Lower leg skin (tissue), 4 donors: ENCODE results near the gene MYO19. TPM values are rescaled to one million over a fixed set of nuclear protein-coding genes. Genes with fewer than 3 reads are reported as not detected.

Experiments
- DNase-seq, 2 donors: peaks; one replicate each; pipeline ENCODE4 v3.0.0-alpha.2; 2019; ENCODE audit warnings: low spot score in 2 of 2
- H3K4me3 ChIP-seq: fragments of 200-600 bp; sonication (generic); 2 replicates; pipeline ENCODE4 v1.5.1; 2017; ENCODE audit warnings: mild to moderate bottlenecking, low read depth; ENCODE audit not compliant: poor library complexity, severe bottlenecking
- CTCF ChIP-seq, 3 donors: fragments of 450-650 bp; IDR thresholded peaks; one replicate each; pipeline ENCODE4 v1.5.1; 2016; ENCODE audit warnings: antibody characterized with exemption in 3 of 3, mild to moderate bottlenecking in 3 of 3, moderate library complexity in 2 of 3
- POLR2A ChIP-seq, 2 donors: fragments of 450-650 bp; IDR thresholded peaks; one replicate each; pipeline ENCODE4 v1.6.1; 2016 to 2017; ENCODE audit warnings: antibody characterized with exemption in 2 of 2, mild to moderate bottlenecking in 1 of 2, moderate library complexity in 1 of 2
- WGBS, 2 donors: methylation state at CpG; one replicate each; pipeline ENCODE4 v1.1.5; 2018; 5-methylcytosine and 5-hydroxymethylcytosine counted together
- intact Hi-C: fragments of 100-400 bp; cut with DNase I; formaldehyde crosslinking; loops from one replicate; pipeline ENCODE4 v1.15.0; 2023; ENCODE audit warnings: low total_unique reads
- total RNA-seq, 4 donors: library from RNA; depleted of rRNA; stranded (reverse); fragments of >200 nt; gene quantifications; one replicate each; pipeline ENCODE4 v1.1.0, GENCODE V29; 2016

MYO19 gene
- total RNA-seq, 4 donors from 2014 or later = 70.5 to 167 (median 88.1) TPM

GRCh38 chr17:36566081-36566480, 31.4 kb upstream of the MYO19 start:
- 93 to 96% methylated on average over 4 of the region's 4 CpGs for WGBS, 2 donors
- no peak overlapping the region for H3K4me3 ChIP-seq
- no peak for DNase-seq
- TF ChIP-seq CTCF (IDR thresholded peaks at IDR 0.05) (no peak), POLR2A (IDR thresholded peaks at IDR 0.05) (no peak)
- intact Hi-C loops = no loop called here

GRCh38 chr17:36553459-36553858, 18.8 kb upstream of the MYO19 start:
- WGBS, 2 donors = 87 to 95% methylated on average over 3 of the region's 3 CpGs

GRCh38 chr17:36550491-36551417, 16.1 kb upstream of the MYO19 start:
- DNase-seq = no peak
- no peak overlapping the region for H3K4me3 ChIP-seq
- intact Hi-C loops = no loop called here
- TF ChIP-seq CTCF (IDR thresholded peaks at IDR 0.05) (no peak), POLR2A (IDR thresholded peaks at IDR 0.05) (no peak)
- 79 to 81% methylated on average over 8 of the region's 8 CpGs for WGBS, 2 donors

More at GRCh38 chr17:36553459-36553858, 18.8 kb upstream of the MYO19 start:
- H3K4me3 ChIP-seq = no peak overlapping the region
- DNase-seq = no peak
- TF ChIP-seq POLR2A (IDR thresholded peaks at IDR 0.05) = no peak
- no peak for TF ChIP-seq CTCF (IDR thresholded peaks at IDR 0.05)
- intact Hi-C loops = no loop called here

GRCh38 chr17:36547776-36548175, 13.1 kb upstream of the MYO19 start:
- no peak for DNase-seq
- no peak for TF ChIP-seq POLR2A (IDR thresholded peaks at IDR 0.05)
- TF ChIP-seq CTCF (IDR thresholded peaks at IDR 0.05) = no peak
- intact Hi-C loops = no loop called here
- no peak overlapping the region for H3K4me3 ChIP-seq

- no peak for DNase-seq
- TF ChIP-seq POLR2A (IDR thresholded peaks at IDR 0.05) (no peak), CTCF (IDR thresholded peaks at IDR 0.05) (no peak)
- intact Hi-C loops = no loop called here
- H3K4me3 ChIP-seq = peak overlapping the region; percentile 43
- 9 to 13% methylated on average over 7 of the region's 7 CpGs for WGBS, 2 donors
Observed at GRCh38 chr17:36546418-36547093, 11.9 kb upstream of the MYO19 start.
